GM19238 (cell line): ENCODE results near the gene OSTN.
"Not testable (repeated sequence)": the region's sequence is repeated elsewhere in the genome, so short reads cannot be mapped to it uniquely, and the experiment has no call there.

ENCODE experiments used
- DNase-seq: peaks from one replicate; pipeline ENCODE4 v3.0.0; 2011; ENCODE audit warnings: low spot score; ENCODE audit not compliant: insufficient read length

Gene OSTN

GRCh38 chr3:191234216-191234615, 35.2 kb downstream of the OSTN start:
- no peak for DNase-seq

GRCh38 chr3:191235331-191236314, 36.6 kb downstream of the OSTN start:
- DNase-seq, result peak; percentile 55

GRCh38 chr3:191236646-191237045, 37.6 kb downstream of the OSTN start:
- no peak for DNase-seq

- DNase-seq, result no peak
Measured at GRCh38 chr3:191237047-191237882, 38.2 kb downstream of the OSTN start.

GRCh38 chr3:191238321-191238817, 39.3 kb downstream of the OSTN start:
- DNase-seq, result no peak

GRCh38 chr3:191239407-191240031, 40.5 kb downstream of the OSTN start:
- no peak for DNase-seq

- no peak for DNase-seq
Measured at GRCh38 chr3:191240486-191240885, 41.4 kb downstream of the OSTN start.

- no peak for DNase-seq
Measured at GRCh38 chr3:191244242-191244867, 45.3 kb downstream of the OSTN start.

GRCh38 chr3:191246034-191246433, 47.0 kb downstream of the OSTN start:
- DNase-seq, result not testable (repeated sequence)

- DNase-seq, result no peak
Measured at GRCh38 chr3:191246630-191247029, 47.6 kb downstream of the OSTN start.

- DNase-seq, result no peak
Measured at GRCh38 chr3:191253089-191253799, 54.2 kb downstream of the OSTN start.

GRCh38 chr3:191254098-191254873, 55.2 kb downstream of the OSTN start:
- DNase-seq, result no peak

GRCh38 chr3:191255156-191255555, 56.1 kb downstream of the OSTN start:
- no peak for DNase-seq

- DNase-seq, result no peak
Measured at GRCh38 chr3:191256405-191256804, 57.4 kb downstream of the OSTN start.

GRCh38 chr3:191257286-191257685, 58.2 kb downstream of the OSTN start:
- DNase-seq, result no peak

GRCh38 chr3:191259486-191259885, 60.4 kb downstream of the OSTN start:
- no peak for DNase-seq

- DNase-seq, result no peak
Measured at GRCh38 chr3:191260431-191261303, 61.6 kb downstream of the OSTN start.

GRCh38 chr3:191261304-191261638, 62.2 kb downstream of the OSTN start:
- DNase-seq, result no peak

GRCh38 chr3:191262650-191263049, 63.6 kb downstream of the OSTN start:
- no peak for DNase-seq
